Activated B cell treated with CpG ODN at 0.5 μM for 24 hours (primary cell): ENCODE results near the gene IGFLR1. TPM values are rescaled to one million over a fixed set of nuclear protein-coding genes. Genes with fewer than 3 reads are reported as not detected.
A peak's percentile ranks its signal among the peaks of the same experiment; 100 is the strongest.

ENCODE experiments used
- ATAC-seq: fragments of 200-7000 bp; cut with Tn5 transposase; one replicate; pipeline ENCODE4 v1.10.0; 2021; ENCODE audit warnings: low read depth, mild to moderate bottlenecking, moderate library complexity
- CTCF ChIA-PET: fragments of 350-600 bp; sonication (Branson Sonifier 250); formaldehyde crosslinking; loops from one replicate; lab custom pipeline; 2021; ENCODE audit warnings: antibody characterized with exemption; lab: Charles Lee
- POLR2A ChIA-PET: fragments of 350-600 bp; sonication (Branson Sonifier 250); formaldehyde crosslinking; loops from one replicate; lab custom pipeline; 2021; ENCODE audit warnings: antibody characterized with exemption; lab: Charles Lee
- DNase-seq: peaks from one replicate; pipeline ENCODE4 v3.0.0; 2022
- H3K27ac Mint-ChIP-seq: one replicate; pipeline ENCODE4 v1.8.0; 2020; ENCODE audit warnings: mixed read lengths
- H3K27me3 Mint-ChIP-seq: one replicate; pipeline ENCODE4 v1.8.0; 2021; ENCODE audit warnings: mixed read lengths
- H3K36me3 Mint-ChIP-seq: one replicate; pipeline ENCODE4 v1.8.0; 2021; ENCODE audit warnings: low read depth, mixed read lengths
- H3K4me1 Mint-ChIP-seq: one replicate; pipeline ENCODE4 v1.8.0; 2021; ENCODE audit warnings: mixed read lengths
- H3K4me3 Mint-ChIP-seq: one replicate; pipeline ENCODE4 v1.8.0; 2020; ENCODE audit warnings: mild to moderate bottlenecking, mixed read lengths
- H3K9me3 Mint-ChIP-seq: one replicate; pipeline ENCODE4 v1.8.0; 2020; ENCODE audit warnings: mixed read lengths
- CTCF ChIP-seq: fragments of 200-600 bp; IDR thresholded peaks from one replicate; pipeline ENCODE4 v1.8.0; 2022; ENCODE audit warnings: antibody characterized with exemption, mild to moderate bottlenecking
- intact Hi-C: fragments of 100-400 bp; cut with micrococcal nuclease; formaldehyde crosslinking; loops from one replicate; pipeline ENCODE4 v1.15.1; 2024
- total RNA-seq: library from RNA; stranded (reverse); gene quantifications from 2 replicates; pipeline ENCODE4 v1.2.3, GENCODE V29; 2022

Gene IGFLR1
- total RNA-seq, 1 donor from 2014 or later: 130 TPM

DNA sequence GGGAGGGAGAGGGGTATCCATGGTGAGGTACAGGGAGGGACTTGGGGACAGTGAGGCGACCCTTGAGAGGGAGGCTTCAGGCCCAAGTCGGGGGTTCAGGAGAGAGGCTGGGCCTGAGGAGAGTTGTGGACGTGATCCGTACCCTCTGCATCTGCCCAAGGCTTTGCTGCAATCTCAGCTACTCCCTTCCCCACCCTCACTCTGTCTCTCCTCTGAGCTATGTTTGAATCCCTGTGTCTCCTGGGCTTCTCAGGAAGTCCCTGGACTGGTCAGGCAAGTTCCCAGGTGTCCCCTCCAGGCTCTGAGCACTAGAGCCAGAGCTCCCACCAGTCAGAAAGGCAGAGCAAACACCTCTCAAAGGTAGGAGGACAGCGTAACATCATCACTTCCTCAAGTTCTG lies 7.9 kb upstream of the IGFLR1 start:
- no peak for TF ChIP-seq CTCF
- intact Hi-C loops: no loop called here
- ATAC-seq (no peak), DNase-seq (no peak)
- H3K36me3 Mint-ChIP-seq: peaks cover 38% of the 10 kb centered on the region
- H3K4me3 Mint-ChIP-seq: no peak overlapping the region
- H3K4me1 Mint-ChIP-seq: peaks cover 37% of the 10 kb centered on the region
- H3K27ac Mint-ChIP-seq: no peak overlapping the region
- ChIA-PET POLR2A (interaction anchor here (0.6 to 2.5 kb wide), 3 partner anchors 7 to 48 kb away, joined by 3 to 9 read pairs (median 6); no protein-coding TSS in a partner anchor), CTCF (no interaction called here)
- peaks cover 5% of the 10 kb centered on the region for H3K27me3 Mint-ChIP-seq
- no peaks in the 10 kb centered on the region for H3K9me3 Mint-ChIP-seq

DNA sequence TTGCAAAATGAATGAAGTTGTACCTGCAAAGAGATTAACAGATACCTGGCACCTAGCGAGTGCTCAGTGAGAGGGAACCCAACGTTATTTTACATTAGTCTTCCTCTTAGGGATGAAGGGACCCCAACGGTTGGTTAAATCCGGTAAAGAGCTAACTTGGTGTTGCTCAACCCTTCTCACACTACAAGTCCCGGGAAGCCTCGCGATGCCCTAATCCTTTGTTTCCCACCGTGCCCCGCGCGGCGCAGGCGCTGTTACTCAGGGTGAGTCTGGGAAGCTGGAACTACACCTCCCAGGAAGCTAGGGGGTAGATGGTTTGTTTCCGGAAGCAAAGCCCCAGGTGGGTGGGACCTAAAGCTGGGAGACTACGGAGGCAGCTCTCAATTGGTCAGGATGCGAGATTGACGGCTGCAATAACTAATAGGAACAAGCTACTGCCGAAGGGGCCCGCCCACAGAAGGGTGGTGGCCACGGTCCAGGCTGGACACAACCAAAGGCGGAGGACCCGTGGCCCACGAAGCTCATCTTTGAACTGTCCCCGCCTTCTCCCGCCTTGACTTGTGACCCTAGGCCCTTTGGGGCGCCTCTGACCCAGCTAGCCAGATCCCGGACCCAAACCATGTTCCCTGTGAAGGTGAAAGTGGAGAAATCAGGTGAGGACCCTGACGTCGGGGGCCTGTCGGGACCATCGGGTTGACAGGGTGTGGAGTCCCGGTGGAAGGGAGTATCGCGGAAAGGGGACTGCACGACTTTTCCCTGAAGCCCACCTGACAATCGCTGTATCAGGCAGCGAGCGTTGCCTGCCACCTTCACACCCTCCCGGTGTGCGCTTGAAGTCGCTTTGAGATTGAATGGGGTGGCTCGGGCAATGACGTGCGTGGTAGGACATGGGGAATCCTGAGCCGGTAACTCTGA lies 6.1 kb upstream of the IGFLR1 start, which contains the start of gene LIN37:
TSS of gene LIN37 (plus strand) at position 471 of the 915 bp plus-strand sequence. CDS start at position 620, 149 bp downstream.
- ATAC-seq: peak; percentile 73
- Mint-ChIP-seq H3K4me3 (peak within 1 kb of the TSS; percentile 98), H3K27ac (peak within 1 kb of the TSS; percentile 96), H3K4me1 (peaks cover 48% of the 10 kb centered on the region), H3K27me3 (no peaks in the 10 kb centered on the region), H3K36me3 (peaks cover 30% of the 10 kb centered on the region), H3K9me3 (no peaks in the 10 kb centered on the region)
- ChIA-PET CTCF (interaction anchor here (0.7 to 1.2 kb wide), 2 partner anchors 11 to 54 kb away, joined by 3 to 4 read pairs; no protein-coding TSS in a partner anchor), POLR2A (interaction anchor here (0.5 to 2.5 kb wide), 20 partner anchors 8 to 565 kb away, joined by 3 to 16 read pairs (median 6); partner anchors contain the start of genes ALKBH6, ATP4A, COX6B1 and FFAR1)
- peak; percentile 91 for DNase-seq
- no peak for TF ChIP-seq CTCF
- intact Hi-C loops: loop anchor here (1.0 to 10.0 kb wide), 8 partner anchors 10 to 1566 kb away; partner anchors contain the start of genes ARHGAP33, OVOL3, POLR2I and PROSER3

GRCh38 chr19:35746531-35746930 lies 4.3 kb upstream of the IGFLR1 start:
- Mint-ChIP-seq H3K4me3 (peak overlapping the region; percentile 92), H3K4me1 (peaks cover 62% of the 10 kb centered on the region), H3K27ac (no peak overlapping the region), H3K27me3 (no peaks in the 10 kb centered on the region), H3K9me3 (no peaks in the 10 kb centered on the region), H3K36me3 (peaks cover 27% of the 10 kb centered on the region)
- ChIA-PET CTCF (no interaction called here), POLR2A (interaction anchor here (0.6 to 5.2 kb wide), 3 partner anchors 11 to 483 kb away, joined by 3 to 69 read pairs (median 4); partner anchors contain the start of genes HSPB6 and PROSER3)
- ATAC-seq (no peak), DNase-seq (no peak)
- intact Hi-C loops: loop anchor here (10.0 kb wide), 2 partner anchors 368 to 1568 kb away; partner anchors contain the start of genes OVOL3, POLR2I and TBCB
- TF ChIP-seq CTCF: no peak

DNA sequence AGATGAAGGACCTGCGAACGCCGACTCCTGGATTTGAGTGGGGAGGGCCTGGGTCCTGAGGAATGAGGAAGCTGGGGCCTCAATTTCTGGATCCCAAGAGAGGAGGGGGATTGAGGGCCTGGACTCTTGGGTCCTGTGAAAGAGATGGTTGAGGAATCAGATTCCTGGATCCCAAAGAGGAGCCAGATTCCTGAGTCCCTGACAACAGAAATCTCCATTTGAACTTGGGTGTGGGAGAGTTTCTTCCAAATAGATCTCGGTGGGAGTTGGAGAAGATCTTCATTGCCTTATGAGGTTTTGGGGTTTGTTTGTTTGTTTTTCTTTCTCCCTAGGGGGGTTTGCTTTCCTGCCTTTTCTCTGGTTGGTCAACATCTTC lies 3.8 kb upstream of the IGFLR1 start:
- no peaks in the 10 kb centered on the region for H3K9me3 Mint-ChIP-seq
- H3K4me3 Mint-ChIP-seq: peak overlapping the region; percentile 92
- peaks cover 27% of the 10 kb centered on the region for H3K36me3 Mint-ChIP-seq
- intact Hi-C loops: loop anchor here (10.0 kb wide), 2 partner anchors 369 to 1569 kb away; partner anchors contain the start of genes OVOL3, POLR2I and TBCB
- no peak for TF ChIP-seq CTCF
- DNase-seq (no peak), ATAC-seq (no peak)
- ChIA-PET CTCF (interaction anchor here (1.6 kb wide), 1 partner anchor 51 kb away, joined by 4 read pairs; no protein-coding TSS in a partner anchor), POLR2A (interaction anchor here (0.6 to 5.2 kb wide), 12 partner anchors 11 to 534 kb away, joined by 3 to 69 read pairs (median 5); partner anchors contain the start of genes HSPB6, NFKBID, PROSER3 and ZNF146)
- no peaks in the 10 kb centered on the region for H3K27me3 Mint-ChIP-seq
- H3K4me1 Mint-ChIP-seq: peaks cover 63% of the 10 kb centered on the region
- H3K27ac Mint-ChIP-seq: peak overlapping the region; percentile 99
